Psoas muscle (tissue), 8 donors: ENCODE results near the gene SPIB. TPM values are rescaled to one million over a fixed set of nuclear protein-coding genes. Genes with fewer than 3 reads are reported as not detected.
A peak's percentile ranks its signal among the peaks of the same experiment; 100 is the strongest.

Experiments
- ATAC-seq, 4 donors: fragments of 200-7000 bp; cut with Tn5 transposase; one replicate each; pipeline ENCODE4 v1.9.1; 2020; ENCODE audit warnings: moderate library complexity in 3 of 4, mild to moderate bottlenecking in 2 of 4
- DNase-seq, 2 donors: peaks; one replicate each; pipeline ENCODE4 v3.0.0-alpha.2; 2020
- H3K27ac ChIP-seq: fragments of 200-600 bp; one replicate; pipeline ENCODE4 v1.8.0; 2022
- H3K27me3 ChIP-seq, 3 donors: fragments of 200-600 bp in 1 of 3; one replicate each; pipeline versions ENCODE4 v1.6.1 to v1.8.0; 2013 to 2022; ENCODE audit warnings: low read length in 2 of 3, mild to moderate bottlenecking in 2 of 3, moderate library complexity in 1 of 3; ENCODE audit not compliant: insufficient read depth in 3 of 3
- H3K36me3 ChIP-seq, 2 donors: fragments of 200-600 bp in 1 of 2; one replicate each; pipeline versions ENCODE4 v1.6.1 to v1.8.0; 2013 to 2022; ENCODE audit warnings: low read depth in 1 of 2, mild to moderate bottlenecking in 1 of 2, moderate library complexity in 1 of 2; ENCODE audit not compliant: insufficient read depth in 1 of 2
- H3K4me1 ChIP-seq: fragments of 200-600 bp; one replicate; pipeline ENCODE4 v1.8.0; 2022
- H3K4me3 ChIP-seq: fragments of 200-600 bp; one replicate; pipeline ENCODE4 v1.8.0; 2022; ENCODE audit warnings: mild to moderate bottlenecking
- H3K9me3 ChIP-seq: fragments of 200-600 bp; one replicate; pipeline ENCODE4 v1.8.0; 2022
- CTCF ChIP-seq: fragments of 200-600 bp; IDR thresholded peaks from one replicate; pipeline ENCODE4 v1.8.0; 2022; ENCODE audit warnings: antibody characterized with exemption
- WGBS, 3 donors: extraction: QIAGEN DNeasy Blood & Tissue Kit; methylation state at CpG; one replicate each; pipeline versions ENCODE4 v1.1.6 to v1.1.7; 2013; 5-methylcytosine and 5-hydroxymethylcytosine counted together
- intact Hi-C, 2 donors: fragments of 100-400 bp; cut with DNase I; formaldehyde crosslinking; loops; one replicate each; pipeline versions ENCODE4 v1.11.0 to v1.14.2; 2022
- polyA plus RNA-seq, 3 donors: library from polyadenylated mRNA; stranded (reverse); fragments of 200-250 nt; gene quantifications; one replicate each; pipeline ENCODE4 v1.2.3, GENCODE V29; 2013
- total RNA-seq, 4 donors: library from RNA; stranded (reverse); fragmentation: NEBNext Ultra II Directional in 2 of 4; extraction: Animal tissue kit (Norgen Biotek cat#: 25700) in 2 of 4; gene quantifications; one replicate each; pipeline versions ENCODE4 v1.2.1 to v1.2.4, GENCODE V29; 2021 to 2023
- donor health status: healthy with polysubstance abuse.
- donor health status: DM: no; HTN: no; CAD: no; lungs with moderate emphysema.
- donor health status: Bipolar disorder and iron deficiency.
- donor health status: healthy.
- donor health status: DM: yes; HTN: yes; CAD: no.
- donor health status: DM: no; HTN: no; CAD: no.
- donor health status: DM: no; HTN: no; CAD: no.
- donor health status: DM: yes; HTN: yes; CAD: no.

Gene SPIB
- total and polyA plus RNA-seq, 7 donors, result 0.05 to 0.44 (median 0.11) TPM; not detected in 2

- ATAC-seq (no peak), DNase-seq (peak in 1 of 2 donors; percentile 31)
- peaks cover 0 to 24% (median 9%) of the 10 kb centered on the region in 3 donors for H3K27me3 ChIP-seq
- H3K27ac ChIP-seq, result no peak overlapping the region
- no peak overlapping the region for H3K4me3 ChIP-seq
- H3K36me3 ChIP-seq, result no peaks in the 10 kb centered on the region
- TF ChIP-seq CTCF, result no peak
- 78 to 83% (median 79%) methylated on average over 18 of the region's 18 CpGs for WGBS, 3 donors
- no peaks in the 10 kb centered on the region for H3K9me3 ChIP-seq
- intact Hi-C loops, result no loop called here
- H3K4me1 ChIP-seq, result peaks cover 7% of the 10 kb centered on the region
These were observed 3.9 kb downstream of the SPIB start for GRCh38 chr19:50422397-50423278.

GRCh38 chr19:50423279-50424113 lies 4.8 kb downstream of the SPIB start:
- ATAC-seq, result no peak
- intact Hi-C loops, result no loop called here
- peaks cover 9% of the 10 kb centered on the region for H3K4me1 ChIP-seq
- DNase-seq, result peak in 1 of 2 donors; percentile 36
- WGBS, 3 donors, result 80 to 82% (median 81%) methylated on average over 22 of the region's 22 CpGs
- H3K4me3 ChIP-seq, result no peak overlapping the region
- no peak for TF ChIP-seq CTCF
- no peaks in the 10 kb centered on the region for H3K9me3 ChIP-seq
- peaks cover 0 to 24% (median 9%) of the 10 kb centered on the region in 3 donors for H3K27me3 ChIP-seq
- no peaks in the 10 kb centered on the region for H3K36me3 ChIP-seq
- no peak overlapping the region for H3K27ac ChIP-seq

GRCh38 chr19:50425581-50425980 lies 6.8 kb downstream of the SPIB start:
- no peak for TF ChIP-seq CTCF
- peaks cover 0 to 13% (median 5%) of the 10 kb centered on the region in 3 donors for H3K27me3 ChIP-seq
- intact Hi-C loops, result loop anchor here in 1 of 2 donors (5.0 kb wide), 1 partner anchor 38 kb away; no protein-coding TSS in a partner anchor
- 61 to 84% (median 63%) methylated on average over 7 of the region's 7 CpGs for WGBS, 3 donors
- ATAC-seq, result no peak
- H3K9me3 ChIP-seq, result no peaks in the 10 kb centered on the region
- peak in 1 of 2 donors; percentile 26 for DNase-seq
- H3K36me3 ChIP-seq, result no peaks in the 10 kb centered on the region
- no peak overlapping the region for H3K4me3 ChIP-seq
- H3K27ac ChIP-seq, result no peak overlapping the region
- H3K4me1 ChIP-seq, result peaks cover 6% of the 10 kb centered on the region

GRCh38 chr19:50427318-50427925 lies 8.7 kb downstream of the SPIB start:
- DNase-seq, result peak in 1 of 2 donors; percentile 39
- Histone ChIP-seq H3K4me1 (peaks cover 14% of the 10 kb centered on the region), H3K27ac (peak overlapping the region; percentile 66), H3K27me3 (peaks cover 0 to 7% (median 4%) of the 10 kb centered on the region in 3 donors), H3K36me3 (no peaks in the 10 kb centered on the region), H3K4me3 (peak overlapping the region; percentile 47), H3K9me3 (no peaks in the 10 kb centered on the region)
- no peak for ATAC-seq
- intact Hi-C loops, result loop anchor here in 1 of 2 donors (5.0 kb wide), 1 partner anchor 40 kb away; no protein-coding TSS in a partner anchor
- no peak for TF ChIP-seq CTCF
- 75 to 83% (median 82%) methylated on average over 24 to 26 of the region's 26 CpGs for WGBS, 3 donors
